Stomach (tissue), 4 donors: ENCODE measurements around the gene C11orf21.

ENCODE experiments used
- EP300 ChIP-seq: sonication (generic); formaldehyde crosslinking; IDR thresholded peaks from one replicate; pipeline ENCODE4 v1.6.1; 2017; ENCODE audit warnings: antibody characterized with exemption
- POLR2A ChIP-seq, 4 donors: fragments of 450-650 bp; IDR thresholded peaks; one replicate each; pipeline ENCODE4 v1.6.1; 2016; ENCODE audit warnings: antibody characterized with exemption in 4 of 4, control low read depth in 2 of 4, mild to moderate bottlenecking in 1 of 4, moderate library complexity in 1 of 4
- POLR2AphosphoS5 ChIP-seq, 3 donors: sonication (generic); formaldehyde crosslinking; IDR thresholded peaks; one replicate each; pipeline ENCODE4 v1.6.1; 2016; ENCODE audit warnings: antibody characterized with exemption in 3 of 3
- TF ChIP-seq, protein P1 (sequence below), 7 experiments: fragments of 450-650 bp in 4 of 7; fragments of 200-600 bp in 3 of 7; sonication (generic) in 3 of 7; IDR thresholded peaks; one replicate each; pipeline ENCODE4 v1.5.1; 2016 to 2019; ENCODE audit warnings: antibody characterized with exemption in 7 of 7, control low read depth in 2 of 7, mild to moderate bottlenecking in 1 of 7

GRCh38 chr11:2248762-2249161 is 53.0 kb downstream of the C11orf21 start:
- TF ChIP-seq, protein P1, sequence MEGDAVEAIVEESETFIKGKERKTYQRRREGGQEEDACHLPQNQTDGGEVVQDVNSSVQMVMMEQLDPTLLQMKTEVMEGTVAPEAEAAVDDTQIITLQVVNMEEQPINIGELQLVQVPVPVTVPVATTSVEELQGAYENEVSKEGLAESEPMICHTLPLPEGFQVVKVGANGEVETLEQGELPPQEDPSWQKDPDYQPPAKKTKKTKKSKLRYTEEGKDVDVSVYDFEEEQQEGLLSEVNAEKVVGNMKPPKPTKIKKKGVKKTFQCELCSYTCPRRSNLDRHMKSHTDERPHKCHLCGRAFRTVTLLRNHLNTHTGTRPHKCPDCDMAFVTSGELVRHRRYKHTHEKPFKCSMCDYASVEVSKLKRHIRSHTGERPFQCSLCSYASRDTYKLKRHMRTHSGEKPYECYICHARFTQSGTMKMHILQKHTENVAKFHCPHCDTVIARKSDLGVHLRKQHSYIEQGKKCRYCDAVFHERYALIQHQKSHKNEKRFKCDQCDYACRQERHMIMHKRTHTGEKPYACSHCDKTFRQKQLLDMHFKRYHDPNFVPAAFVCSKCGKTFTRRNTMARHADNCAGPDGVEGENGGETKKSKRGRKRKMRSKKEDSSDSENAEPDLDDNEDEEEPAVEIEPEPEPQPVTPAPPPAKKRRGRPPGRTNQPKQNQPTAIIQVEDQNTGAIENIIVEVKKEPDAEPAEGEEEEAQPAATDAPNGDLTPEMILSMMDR (IDR thresholded peaks at IDR 0.05) = no peak
- TF ChIP-seq POLR2A (IDR thresholded peaks at IDR 0.05) (no peak), POLR2AphosphoS5 (IDR thresholded peaks at IDR 0.05) (no peak), EP300 (no peak)
